HL-60/S4 treated with retinoic acid at 250 ng/mL for 4 days and 3 days (cell line): ENCODE data around the gene AQP12A.

ENCODE experiments used
- in situ Hi-C: fragments of 300-500 bp; cut with MboI; formaldehyde crosslinking; loops from 2 replicates; pipeline ENCODE4 v1.7.0; 2022; ENCODE audit warnings: low sequenced_read_pairs

Gene AQP12A

GRCh38 chr2:240705204-240705791, 13.6 kb downstream of the AQP12A start:
- in situ Hi-C loops: loop anchor here (10.0 kb wide), 1 partner anchor 90 kb away; no protein-coding TSS in a partner anchor

GRCh38 chr2:240707043-240707756, 15.5 kb downstream of the AQP12A start:
- in situ Hi-C loops: loop anchor here (10.0 kb wide), 1 partner anchor 92 kb away; no protein-coding TSS in a partner anchor

- in situ Hi-C loops: loop anchor here (10.0 kb wide), 1 partner anchor 93 kb away; no protein-coding TSS in a partner anchor
Measured at GRCh38 chr2:240707821-240708220, 16.2 kb downstream of the AQP12A start.

GRCh38 chr2:240708457-240708856, 16.8 kb downstream of the AQP12A start:
- in situ Hi-C loops: loop anchor here (10.0 kb wide), 1 partner anchor 94 kb away; no protein-coding TSS in a partner anchor

GRCh38 chr2:240711296-240711695, 19.6 kb downstream of the AQP12A start:
- in situ Hi-C loops: no loop called here

- in situ Hi-C loops: no loop called here
Measured at GRCh38 chr2:240711701-240712100, 20.0 kb downstream of the AQP12A start.

- in situ Hi-C loops: no loop called here
Measured at GRCh38 chr2:240712121-240712520, 20.5 kb downstream of the AQP12A start.

GRCh38 chr2:240713071-240713927, 21.6 kb downstream of the AQP12A start:
- in situ Hi-C loops: no loop called here

GRCh38 chr2:240713928-240714746, 22.5 kb downstream of the AQP12A start:
- in situ Hi-C loops: no loop called here

GRCh38 chr2:240714747-240715725, 23.4 kb downstream of the AQP12A start:
- in situ Hi-C loops: no loop called here

GRCh38 chr2:240716130-240716798, 24.6 kb downstream of the AQP12A start:
- in situ Hi-C loops: no loop called here

GRCh38 chr2:240717181-240717641, 25.5 kb downstream of the AQP12A start:
- in situ Hi-C loops: no loop called here

- in situ Hi-C loops: no loop called here
Measured at GRCh38 chr2:240717681-240718581, 26.3 kb downstream of the AQP12A start.

GRCh38 chr2:240718896-240719490, 27.3 kb downstream of the AQP12A start:
- in situ Hi-C loops: no loop called here

- in situ Hi-C loops: no loop called here
Measured at GRCh38 chr2:240719676-240720545, 28.2 kb downstream of the AQP12A start.
